Stimulated activated naive CD4-positive, alpha-beta T cell (primary cell): Measurements from ENCODE around the gene VENTX.

Experiments used
- DNase-seq, 6 experiments: peaks; one replicate each; lab custom pipeline; 2025; lab: John Stamatoyannopoulos, UW

Gene VENTX

DNA sequence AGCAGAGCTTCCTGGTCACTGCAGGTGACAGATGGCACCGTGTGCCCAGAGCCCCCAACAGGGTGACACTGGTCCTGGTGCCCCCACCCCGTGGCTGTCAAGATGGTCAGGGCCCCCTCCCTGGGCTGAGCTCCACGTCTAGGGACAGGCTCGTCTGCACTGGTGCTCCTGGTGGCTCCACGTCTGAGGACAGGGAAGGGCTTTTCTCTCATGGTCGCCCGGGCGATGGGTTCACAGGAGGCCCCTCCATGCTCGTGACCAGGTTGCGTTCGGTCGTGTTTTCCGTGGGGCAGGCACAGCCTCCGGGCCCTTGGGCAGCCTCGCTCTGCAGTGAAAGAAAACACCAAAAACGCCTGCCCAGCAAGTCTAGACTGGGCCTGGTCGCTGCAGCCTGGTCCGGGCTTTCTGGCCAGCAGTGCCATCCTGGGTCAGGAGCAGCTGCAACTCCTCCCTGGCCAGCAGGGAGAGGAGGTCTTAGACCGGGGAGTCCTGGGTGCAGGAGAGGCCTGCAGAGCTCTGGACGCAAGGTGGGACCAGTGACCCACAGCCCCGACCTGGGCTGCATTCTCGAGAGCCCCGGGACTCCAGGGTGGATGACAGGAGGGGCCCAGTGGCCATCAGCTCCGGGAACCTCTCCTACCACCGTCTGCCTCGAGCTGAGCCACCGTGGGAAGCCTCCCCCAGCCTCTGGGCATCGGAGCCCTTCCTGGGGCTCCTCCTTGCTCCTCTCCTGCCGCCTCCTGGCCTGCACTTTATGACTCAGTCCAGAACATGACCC, 35.5 kb upstream of the VENTX start:
- DNase-seq: no peak

- no peak for DNase-seq
Observed at GRCh38 chr10:133202778-133203651, 34.6 kb upstream of the VENTX start.

GRCh38 chr10:133203652-133204195, 33.9 kb upstream of the VENTX start:
- DNase-seq: no peak

DNA sequence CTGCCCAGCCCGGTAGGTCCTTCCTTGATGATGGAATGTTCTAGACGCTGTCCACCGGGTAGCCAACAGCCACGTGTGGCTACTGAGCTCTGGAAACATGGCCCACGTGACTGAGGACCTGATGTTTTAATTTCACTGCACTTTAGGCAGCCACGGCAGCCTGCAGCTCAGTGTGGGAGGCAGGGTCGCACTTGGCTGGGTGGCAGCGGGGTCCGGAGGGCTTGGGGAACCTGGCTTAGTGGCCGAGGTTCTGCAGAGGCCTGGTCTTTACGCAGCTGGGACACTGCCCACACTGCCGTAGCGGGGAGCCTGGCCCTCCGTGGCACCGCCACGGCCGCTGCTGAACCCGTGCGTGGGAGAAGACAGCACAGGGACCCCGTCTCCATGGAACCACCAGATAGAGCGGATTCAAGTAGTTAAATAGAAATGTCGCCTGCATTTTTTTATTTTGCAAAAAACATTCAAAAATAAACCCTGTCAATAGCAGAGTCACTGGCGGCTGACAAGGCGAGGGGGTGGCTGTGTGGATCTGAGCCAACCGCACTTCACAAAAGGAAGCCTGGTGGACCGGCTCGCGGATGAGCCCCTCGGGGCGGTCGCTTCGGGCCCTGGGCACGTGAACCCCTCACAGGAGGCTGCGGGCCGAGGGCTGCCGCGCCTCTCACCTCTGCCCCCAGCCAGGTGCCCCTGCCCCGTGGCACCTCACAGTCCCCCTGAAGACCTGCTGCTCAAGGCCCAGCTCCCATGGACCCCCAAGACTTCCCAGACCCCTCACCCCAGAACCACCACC, 33.2 kb upstream of the VENTX start:
- no peak for DNase-seq

DNA sequence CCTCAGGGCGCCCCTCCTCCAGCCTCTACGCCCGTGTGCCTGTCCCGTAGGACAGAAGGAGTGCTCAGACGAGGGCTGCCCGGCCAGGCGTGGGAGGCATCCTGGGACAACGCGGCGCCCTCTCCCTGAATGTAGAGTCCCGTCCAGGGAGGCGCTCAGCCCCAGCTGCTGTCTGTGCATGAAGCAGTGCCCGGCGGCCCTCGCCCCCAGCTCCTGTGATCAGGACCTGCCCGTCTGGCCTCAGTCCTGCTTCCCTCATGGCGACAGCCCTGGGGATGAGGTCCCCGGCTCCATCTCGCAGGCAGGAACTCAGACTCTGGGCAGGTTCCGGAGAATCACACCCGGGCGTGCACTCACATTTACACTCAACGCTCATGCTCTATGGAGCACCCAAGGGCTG, 32.5 kb upstream of the VENTX start:
- no peak for DNase-seq

DNA sequence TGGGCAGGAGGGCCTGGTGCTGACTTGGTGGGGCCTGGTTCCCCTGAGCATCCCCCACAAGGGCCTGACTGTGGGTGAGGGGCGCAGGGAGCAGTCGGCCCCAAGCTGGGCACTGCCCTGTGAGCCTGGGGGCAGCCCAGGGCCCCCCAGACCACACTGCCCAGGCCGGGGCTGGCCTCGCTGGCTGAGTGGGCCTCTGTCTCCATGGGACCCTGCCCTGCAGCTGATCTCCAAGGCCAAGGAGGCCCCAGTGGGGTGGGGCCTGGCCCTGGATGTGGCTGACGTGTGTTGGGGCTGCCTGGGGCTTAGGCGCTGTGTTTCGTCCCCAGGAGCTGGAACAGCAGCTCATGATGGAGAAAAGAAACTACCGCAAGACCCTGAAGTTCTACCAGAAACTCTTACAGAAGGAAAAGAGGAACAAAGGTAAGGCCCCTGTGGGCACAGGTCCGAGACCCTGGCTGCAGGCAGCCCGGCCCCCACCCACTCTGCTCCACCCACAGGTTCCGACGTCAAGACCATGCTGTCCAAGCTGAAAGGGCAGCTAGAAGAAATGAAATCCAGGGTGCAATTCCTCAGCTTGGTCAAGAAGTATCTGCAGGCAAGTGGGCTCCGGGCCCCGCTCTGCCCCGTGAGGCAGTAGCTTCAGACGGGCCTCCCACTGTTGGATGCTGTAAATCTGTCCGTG, 31.2 kb upstream of the VENTX start:
- DNase-seq: no peak

GRCh38 chr10:133207041-133207600, 30.5 kb upstream of the VENTX start:
- no peak for DNase-seq

DNA sequence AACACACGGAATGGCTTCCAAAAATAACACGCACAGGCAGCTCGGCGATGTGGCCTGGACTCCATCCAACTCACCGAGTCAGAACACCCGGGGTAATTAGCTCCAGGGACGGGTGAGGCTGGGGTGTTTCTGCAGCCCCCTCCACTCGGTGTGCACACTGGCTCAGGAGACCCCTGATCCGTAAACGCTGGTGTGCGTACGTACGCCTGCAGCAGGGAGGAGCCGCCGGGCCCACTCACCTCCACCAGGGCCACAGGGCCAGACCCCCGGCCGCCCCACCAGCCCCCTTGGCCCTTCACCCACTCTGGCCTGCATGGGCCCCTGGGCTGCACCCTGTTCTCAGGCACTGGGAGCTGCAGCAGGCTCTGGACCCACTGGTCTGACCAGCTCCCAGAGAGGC, 30.0 kb upstream of the VENTX start:
- DNase-seq: no peak

- DNase-seq: no peak
Observed at GRCh38 chr10:133208466-133208865, 29.2 kb upstream of the VENTX start.

DNA sequence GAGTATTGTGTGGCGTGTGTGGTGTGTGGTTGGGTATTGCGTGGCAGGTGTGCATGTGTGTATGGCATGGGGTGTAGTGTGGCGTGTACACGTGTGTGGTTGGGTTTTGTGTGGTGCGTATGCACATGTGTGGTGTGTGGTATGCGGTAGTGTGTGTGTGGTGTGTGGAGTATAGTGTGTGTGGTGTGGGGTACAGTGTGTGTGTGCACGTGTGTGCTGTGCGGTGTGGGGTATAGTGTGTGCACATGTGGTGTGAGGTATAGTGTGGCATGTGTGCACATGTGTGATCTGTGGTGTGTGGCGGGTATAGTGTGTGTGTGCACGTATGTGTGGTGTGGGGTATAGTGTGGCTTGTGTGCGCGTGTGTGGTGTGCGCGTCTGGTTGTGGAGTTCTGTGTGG, 28.5 kb upstream of the VENTX start:
- no peak for DNase-seq

GRCh38 chr10:133209641-133210040, 28.0 kb upstream of the VENTX start:
- DNase-seq: no peak

DNA sequence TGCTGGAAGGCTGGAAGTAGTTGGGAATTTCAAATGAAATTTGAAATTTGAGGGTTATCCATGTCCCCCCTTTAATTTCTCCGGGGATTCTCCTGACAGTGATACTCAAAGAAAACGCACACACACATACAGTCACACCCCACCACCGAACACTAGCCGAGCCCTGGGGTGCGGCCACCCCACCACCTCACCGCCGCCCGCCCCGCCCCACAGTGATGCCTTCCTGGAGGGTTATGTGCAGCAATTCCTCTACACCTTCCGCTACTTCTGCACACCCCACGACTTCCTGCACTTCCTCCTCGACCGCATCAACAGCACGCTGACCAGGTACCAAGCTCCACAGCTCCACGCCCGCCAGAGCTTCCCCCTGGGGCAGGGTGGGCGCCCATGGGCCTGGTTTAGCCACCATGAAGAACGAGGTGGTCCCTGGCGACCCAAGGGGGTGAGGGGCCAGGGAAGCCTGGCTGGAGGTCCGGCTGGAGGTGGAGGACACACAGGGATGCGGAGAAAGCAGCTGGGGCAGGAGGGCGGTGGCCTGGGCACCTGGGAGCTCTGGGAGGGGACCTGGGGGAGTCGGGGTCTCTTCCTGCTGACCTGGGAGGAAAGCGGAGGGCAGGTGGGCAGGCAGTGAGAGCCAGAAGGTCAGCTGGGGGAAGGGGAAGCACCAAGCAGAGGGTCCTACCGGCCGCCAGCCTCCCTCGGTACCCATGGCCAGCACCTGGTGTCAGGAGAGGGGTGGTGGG, 27.1 kb upstream of the VENTX start:
- no peak for DNase-seq

DNA sequence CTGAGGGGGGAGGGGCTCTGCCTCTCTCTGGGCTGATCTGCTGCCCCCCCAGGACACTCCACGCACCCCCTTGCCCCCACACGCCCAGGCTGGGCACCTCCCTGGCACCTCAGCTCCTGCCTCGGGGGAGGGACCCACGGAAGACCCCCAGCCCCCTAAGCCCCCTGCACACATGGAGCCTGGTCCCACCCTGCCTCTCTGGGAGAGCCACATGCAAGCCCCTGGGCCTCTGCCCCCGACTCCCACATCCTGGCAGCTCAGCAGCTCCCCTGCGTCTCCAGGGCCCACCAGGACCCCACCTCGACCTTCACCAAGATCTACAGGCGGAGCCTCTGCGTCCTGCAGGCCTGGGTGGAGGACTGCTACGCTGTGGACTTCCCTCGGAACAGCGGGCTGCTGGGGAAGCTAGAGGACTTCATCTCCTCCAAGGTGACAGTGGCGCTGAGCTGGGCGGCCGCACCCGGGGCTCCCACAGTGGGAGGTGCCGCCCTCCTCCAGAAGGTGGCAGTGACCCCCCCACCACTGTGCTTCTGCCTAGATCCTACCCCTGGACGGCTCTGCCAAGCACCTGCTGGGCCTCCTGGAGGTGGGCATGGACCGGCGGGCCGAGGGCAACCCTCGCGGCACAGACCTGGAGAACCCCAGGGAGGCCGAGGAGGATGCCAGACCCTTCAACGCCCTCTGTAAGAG, 26.4 kb upstream of the VENTX start:
- no peak for DNase-seq

DNA sequence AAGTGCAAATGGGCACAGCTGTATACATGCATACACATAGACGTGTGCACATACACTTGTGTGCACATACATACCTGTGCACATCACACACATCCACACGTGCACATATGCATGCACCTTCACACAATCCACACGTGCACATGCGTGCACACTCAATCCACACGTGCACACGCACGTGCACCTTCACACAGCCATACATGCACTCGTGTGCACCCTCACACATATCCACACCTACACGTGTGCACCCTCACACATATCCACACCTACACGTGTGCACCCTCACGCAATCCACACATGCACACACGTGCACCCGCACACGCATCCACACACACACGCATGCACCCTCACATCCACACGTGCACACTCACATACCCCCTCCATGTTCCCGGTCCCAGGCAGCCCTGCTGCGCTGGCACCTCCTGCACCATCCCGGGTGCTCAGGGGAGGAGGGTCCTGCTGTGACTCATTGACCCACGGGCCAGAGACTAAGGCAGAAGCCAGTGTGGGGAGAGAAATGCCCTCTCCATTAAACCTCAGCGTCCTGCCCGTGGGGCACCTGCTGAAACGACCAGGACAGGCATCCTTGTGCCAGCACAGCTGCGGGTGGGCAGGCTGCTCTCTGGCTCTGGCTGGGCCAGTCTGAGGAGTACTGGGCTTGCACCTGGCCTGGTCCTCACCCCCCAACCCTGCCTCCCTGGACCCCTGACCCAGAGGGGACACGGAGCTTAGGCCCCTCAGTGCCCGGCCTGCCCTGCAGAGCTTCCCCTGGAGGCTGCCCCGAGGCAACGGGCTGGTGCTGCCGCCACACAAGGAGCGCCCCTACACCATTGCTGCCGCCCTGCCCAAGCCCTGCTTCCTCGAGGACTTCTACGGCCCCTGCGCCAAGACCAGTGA, 25.4 kb upstream of the VENTX start:
- DNase-seq: no peak

GRCh38 chr10:133212853-133213494, 24.7 kb upstream of the VENTX start:
- DNase-seq: no peak

- no peak for DNase-seq
Observed at GRCh38 chr10:133213641-133214467, 23.8 kb upstream of the VENTX start.
